Ovary (tissue), 9 donors: ENCODE results near the gene SUPT6H. TPM values are rescaled to one million over a fixed set of nuclear protein-coding genes. Genes with fewer than 3 reads are reported as not detected.

Source experiments
- DNase-seq, 5 donors: peaks; one replicate each; pipeline ENCODE4 v3.0.0-alpha.2; 2019 to 2020
- H3K27ac ChIP-seq, 2 donors: fragments of 200-600 bp; one replicate each; pipeline versions ENCODE4 v1.5.1 to v1.8.0; 2019 to 2022
- H3K27me3 ChIP-seq: fragments of 200-600 bp; one replicate; pipeline ENCODE4 v1.8.0; 2022
- H3K36me3 ChIP-seq: fragments of 200-600 bp; sonication (generic); one replicate; pipeline ENCODE4 v1.5.1; 2019
- H3K4me1 ChIP-seq: one replicate; pipeline ENCODE4 v1.8.1; 2013; ENCODE audit warnings: mild to moderate bottlenecking, moderate library complexity; ENCODE audit not compliant: insufficient read depth
- H3K4me3 ChIP-seq: fragments of 200-600 bp; sonication (generic); one replicate; pipeline ENCODE4 v1.5.1; 2017
- H3K9me3 ChIP-seq, 2 donors: fragments of 200-600 bp in 1 of 2; sonication (generic) in 1 of 2; one replicate each; pipeline versions ENCODE4 v1.5.1 to v1.8.1; 2013 to 2019; ENCODE audit warnings: mild to moderate bottlenecking in 1 of 2, moderate library complexity in 1 of 2
- EP300 ChIP-seq: sonication (generic); formaldehyde crosslinking; IDR thresholded peaks from one replicate; pipeline ENCODE4 v1.6.1; 2017; ENCODE audit warnings: antibody characterized with exemption
- POLR2A ChIP-seq: fragments of 450-650 bp; IDR thresholded peaks from one replicate; pipeline ENCODE4 v1.6.1; 2017; ENCODE audit warnings: antibody characterized with exemption, mild to moderate bottlenecking, moderate library complexity
- WGBS, 3 donors: extraction: QIAGEN DNeasy Blood & Tissue Kit in 1 of 3; methylation state at CpG; one replicate each; pipeline versions ENCODE4 v1.1.5 to v1.1.7; 2013 to 2017; 5-methylcytosine and 5-hydroxymethylcytosine counted together
- intact Hi-C, 4 donors: fragments of 100-400 bp; cut with DNase I; formaldehyde crosslinking; loops; one replicate each; pipeline versions ENCODE4 v1.11.0 to v1.15.1; 2022 to 2023
- polyA plus RNA-seq, 2 donors: library from polyadenylated mRNA; stranded (reverse); fragments of 200-250 nt in 1 of 2; fragments of 350-450 nt in 1 of 2; fragmentation: Illumina TruSeq in 1 of 2; extraction: RNeasy Lipid Tissue Mini Kit (QIAGEN cat#74804) in 1 of 2; gene quantifications; one replicate each; pipeline ENCODE4 v1.2.3, GENCODE V29; 2013 to 2014
- total RNA-seq, 7 donors: library from RNA; depleted of rRNA in 2 of 7; stranded (reverse); fragments of >200 nt in 2 of 7; fragmentation: NEBNext Ultra II Directional in 3 of 7; extraction: Animal tissue kit (Norgen Biotek cat#: 25700) in 3 of 7; gene quantifications; one replicate each; pipeline versions ENCODE4 v1.1.0 to v1.2.4, GENCODE V29; 2016 to 2023
- TF ChIP-seq, protein P1 (sequence below), 3 donors: fragments of 450-650 bp in 2 of 3; fragments of 200-600 bp in 1 of 3; IDR thresholded peaks; one replicate each; pipeline versions ENCODE4 v1.5.1 to v1.8.0; 2016 to 2022; ENCODE audit warnings: antibody characterized with exemption in 3 of 3, mild to moderate bottlenecking in 1 of 3
- donor health status: DM: no; HTN: no; CAD: no; lungs with moderate emphysema.
- donor health status: DM: no; HTN: no; CAD: no.
- donor health status: Bipolar disorder and iron deficiency.
- donor health status: DM: yes; HTN: yes; CAD: no.
- donor health status: DM: no; HTN: no; CAD: no.
- donor health status: DM: yes; HTN: yes; CAD: no.

Gene SUPT6H
- total and polyA plus RNA-seq, 9 donors: 34.8 to 83.8 (median 67.2) TPM

GRCh38 chr17:28716740-28717577 is 55.0 kb downstream of the SUPT6H start:
- intact Hi-C loops: loop anchor here in 1 of 4 donors (5.0 kb wide), 1 partner anchor 55 kb away; the partner anchor contains the start of genes SDF2 and SUPT6H
- no peaks in the 10 kb centered on the region for H3K27me3 ChIP-seq
- no peaks in the 10 kb centered on the region for H3K9me3 ChIP-seq
- TF ChIP-seq POLR2A: peak; percentile 11
- TF ChIP-seq, protein P1, sequence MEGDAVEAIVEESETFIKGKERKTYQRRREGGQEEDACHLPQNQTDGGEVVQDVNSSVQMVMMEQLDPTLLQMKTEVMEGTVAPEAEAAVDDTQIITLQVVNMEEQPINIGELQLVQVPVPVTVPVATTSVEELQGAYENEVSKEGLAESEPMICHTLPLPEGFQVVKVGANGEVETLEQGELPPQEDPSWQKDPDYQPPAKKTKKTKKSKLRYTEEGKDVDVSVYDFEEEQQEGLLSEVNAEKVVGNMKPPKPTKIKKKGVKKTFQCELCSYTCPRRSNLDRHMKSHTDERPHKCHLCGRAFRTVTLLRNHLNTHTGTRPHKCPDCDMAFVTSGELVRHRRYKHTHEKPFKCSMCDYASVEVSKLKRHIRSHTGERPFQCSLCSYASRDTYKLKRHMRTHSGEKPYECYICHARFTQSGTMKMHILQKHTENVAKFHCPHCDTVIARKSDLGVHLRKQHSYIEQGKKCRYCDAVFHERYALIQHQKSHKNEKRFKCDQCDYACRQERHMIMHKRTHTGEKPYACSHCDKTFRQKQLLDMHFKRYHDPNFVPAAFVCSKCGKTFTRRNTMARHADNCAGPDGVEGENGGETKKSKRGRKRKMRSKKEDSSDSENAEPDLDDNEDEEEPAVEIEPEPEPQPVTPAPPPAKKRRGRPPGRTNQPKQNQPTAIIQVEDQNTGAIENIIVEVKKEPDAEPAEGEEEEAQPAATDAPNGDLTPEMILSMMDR (IDR thresholded peaks at IDR 0.05): no peak
- H3K4me1 ChIP-seq: peaks cover 15% of the 10 kb centered on the region
- 1 to 5% (median 2%) methylated on average over 38 to 63 of the region's 63 CpGs for WGBS, 3 donors
- peak; percentile 49 to 75 (median 69) for DNase-seq
- no peaks in the 10 kb centered on the region for H3K36me3 ChIP-seq
- peak overlapping the region; percentile 91 to 97 for H3K27ac ChIP-seq
- peak overlapping the region; percentile 72 for H3K4me3 ChIP-seq

DNA sequence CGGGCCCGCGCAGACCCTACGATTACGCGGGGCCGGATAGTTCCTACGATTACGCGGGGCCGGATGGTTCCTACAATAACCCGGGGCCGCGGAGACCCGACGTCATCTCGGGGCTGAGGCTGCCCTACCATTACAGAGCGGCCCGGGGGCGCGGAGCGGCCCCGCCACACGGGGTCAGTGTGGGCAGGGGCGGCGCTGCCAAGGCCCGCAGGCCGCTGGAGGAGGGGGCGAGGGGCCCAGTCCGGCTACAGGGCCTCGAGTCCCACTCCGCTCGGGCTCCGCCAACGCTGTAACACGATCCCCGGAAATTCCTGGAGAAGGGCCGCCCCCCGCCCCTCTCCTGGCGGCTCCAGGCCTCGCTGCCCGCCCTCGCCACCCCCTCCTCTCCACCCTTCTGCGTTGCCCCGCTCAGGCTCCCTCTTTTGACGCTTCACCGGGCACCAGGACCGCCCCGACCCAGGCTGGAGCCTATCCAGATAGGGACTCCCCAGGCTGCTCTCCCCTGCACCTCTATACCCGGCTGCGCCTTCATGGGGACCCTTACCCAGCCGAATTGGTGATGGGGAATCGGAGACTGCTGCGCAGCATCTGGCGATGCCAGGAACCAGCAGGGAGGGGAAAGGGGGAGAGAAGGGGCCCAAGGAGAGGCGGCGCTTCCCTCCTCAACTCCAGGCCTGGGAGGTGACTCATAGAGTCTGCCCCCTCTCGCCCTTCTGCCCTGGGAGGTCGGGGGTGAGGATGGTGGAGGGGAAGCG is 55.8 kb downstream of the SUPT6H start, which contains the start of gene RAB34:
Gene RAB34 (minus strand): TSS at position 291 of the 755 bp plus-strand sequence. CDS start 602 bp downstream, outside the sequence.
- DNase-seq: peak; percentile 86 to 92 (median 90)
- TF ChIP-seq, protein P1 (IDR thresholded peaks at IDR 0.05): peak in 1 of 3 donors; percentile 15
- TF ChIP-seq POLR2A: peak; percentile 85
- TF ChIP-seq EP300: no peak
- no peaks in the 10 kb centered on the region for H3K9me3 ChIP-seq
- no peaks in the 10 kb centered on the region for H3K36me3 ChIP-seq
- no peaks in the 10 kb centered on the region for H3K27me3 ChIP-seq
- 0 to 5% (median 0%) methylated on average over 18 to 60 of the region's 60 CpGs for WGBS, 3 donors
- peaks cover 15% of the 10 kb centered on the region for H3K4me1 ChIP-seq
- H3K27ac ChIP-seq: peak within 1 kb of the TSS; percentile 91 to 97
- intact Hi-C loops: loop anchor here in 1 of 4 donors (5.0 kb wide), 1 partner anchor 55 kb away; the partner anchor contains the start of genes SDF2 and SUPT6H
- peak within 1 kb of the TSS; percentile 72 for H3K4me3 ChIP-seq

- intact Hi-C loops: loop anchor here in 1 of 4 donors (5.0 kb wide), 1 partner anchor 56 kb away; the partner anchor contains the start of genes SDF2 and SUPT6H
- H3K9me3 ChIP-seq: no peaks in the 10 kb centered on the region
- WGBS, 3 donors: 15 to 21% (median 17%) methylated on average over 18 of the region's 18 CpGs
- no peaks in the 10 kb centered on the region for H3K36me3 ChIP-seq
- peaks cover 15% of the 10 kb centered on the region for H3K4me1 ChIP-seq
- peak overlapping the region; percentile 91 to 97 for H3K27ac ChIP-seq
- no peak for DNase-seq
- TF ChIP-seq POLR2A (no peak), EP300 (no peak)
- TF ChIP-seq, protein P1 (IDR thresholded peaks at IDR 0.05): no peak
- H3K4me3 ChIP-seq: peak overlapping the region; percentile 72
- H3K27me3 ChIP-seq: no peaks in the 10 kb centered on the region
Measured at GRCh38 chr17:28718333-28719020, 56.5 kb downstream of the SUPT6H start.

- H3K4me1 ChIP-seq: peaks cover 15% of the 10 kb centered on the region
- peak in 1 of 5 donors; percentile 64 for DNase-seq
- no peaks in the 10 kb centered on the region for H3K9me3 ChIP-seq
- TF ChIP-seq, protein P1 (IDR thresholded peaks at IDR 0.05): no peak
- TF ChIP-seq EP300 (no peak), POLR2A (no peak)
- WGBS, 3 donors: 22 to 31% (median 22%) methylated on average over 18 of the region's 18 CpGs
- no peaks in the 10 kb centered on the region for H3K36me3 ChIP-seq
- no peaks in the 10 kb centered on the region for H3K27me3 ChIP-seq
- peak overlapping the region; percentile 68 to 97 for H3K27ac ChIP-seq
- intact Hi-C loops: loop anchor here in 1 of 4 donors (5.0 kb wide), 1 partner anchor 57 kb away; the partner anchor contains the start of genes SDF2 and SUPT6H
- H3K4me3 ChIP-seq: peak overlapping the region; percentile 71
Measured at GRCh38 chr17:28719021-28719433, 57.0 kb downstream of the SUPT6H start.
